ENCODE results near the gene COQ8A.
"Not testable (repeated sequence)": the region's sequence is repeated elsewhere in the genome, so short reads cannot be mapped to it uniquely, and the experiment has no call there.

Gene COQ8A

GRCh38 chr1:226985839-226986463 lies 45.9 kb downstream of the COQ8A start:
- DNase-seq (ENCODE audit: low read depth), result no peak

DNA sequence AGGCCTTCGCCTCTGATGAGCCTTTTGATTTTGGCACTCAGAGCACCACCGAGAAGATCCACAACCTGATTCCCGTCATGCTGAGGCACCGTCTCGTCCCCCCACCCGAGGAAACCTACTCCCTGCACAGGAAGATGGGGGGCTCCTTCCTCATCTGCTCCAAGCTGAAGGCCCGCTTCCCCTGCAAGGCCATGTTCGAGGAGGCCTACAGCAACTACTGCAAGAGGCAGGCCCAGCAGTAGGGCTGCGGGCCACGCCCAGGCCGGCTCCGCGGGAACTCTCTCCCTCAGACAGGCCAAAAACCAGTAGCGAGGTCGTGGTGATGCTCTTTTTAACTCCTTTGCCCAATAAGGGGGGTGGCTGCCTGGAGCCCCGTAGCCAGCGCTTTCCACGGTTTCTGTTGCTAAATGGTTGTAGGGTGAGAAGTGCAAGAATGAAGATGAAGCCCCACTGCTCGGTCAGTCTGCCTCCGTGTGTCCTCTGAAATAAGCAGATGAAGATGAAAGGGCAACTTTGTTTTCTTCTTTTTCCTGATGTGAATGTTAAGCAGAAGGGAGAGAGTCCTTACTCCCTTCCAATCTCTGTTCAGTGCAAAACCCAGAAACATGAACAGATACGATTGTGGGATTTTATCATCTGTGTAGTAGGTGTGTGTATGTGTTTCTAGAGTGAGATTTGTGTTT lies 46.5 kb downstream of the COQ8A start:
- no peak for DNase-seq (ENCODE audit: low read depth)

GRCh38 chr1:226987179-226987536 lies 47.1 kb downstream of the COQ8A start:
- DNase-seq (ENCODE audit: low read depth), result no peak

GRCh38 chr1:226987623-226988333 lies 47.7 kb downstream of the COQ8A start:
- no peak for DNase-seq (ENCODE audit: low read depth)

DNA sequence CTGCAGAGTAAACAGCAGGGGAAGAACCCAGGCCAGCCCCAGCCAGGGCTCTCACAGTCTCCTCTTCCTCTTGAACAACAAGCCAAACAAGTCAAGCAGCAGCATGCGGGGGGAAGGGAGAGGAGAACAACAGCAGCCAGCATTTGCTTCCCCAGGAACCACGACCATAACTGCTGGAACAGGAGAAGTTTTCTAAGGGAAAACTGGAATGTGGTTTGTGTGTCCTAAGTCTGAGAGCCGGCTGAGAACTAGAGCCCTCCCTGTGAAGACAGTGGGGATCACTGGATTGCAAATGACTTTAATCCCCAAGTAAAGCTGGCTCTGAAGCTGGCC lies 48.2 kb downstream of the COQ8A start:
- DNase-seq (ENCODE audit: low read depth), result no peak

- DNase-seq (ENCODE audit: low read depth), result no peak
Measured at GRCh38 chr1:226989085-226989920, 49.2 kb downstream of the COQ8A start.

DNA sequence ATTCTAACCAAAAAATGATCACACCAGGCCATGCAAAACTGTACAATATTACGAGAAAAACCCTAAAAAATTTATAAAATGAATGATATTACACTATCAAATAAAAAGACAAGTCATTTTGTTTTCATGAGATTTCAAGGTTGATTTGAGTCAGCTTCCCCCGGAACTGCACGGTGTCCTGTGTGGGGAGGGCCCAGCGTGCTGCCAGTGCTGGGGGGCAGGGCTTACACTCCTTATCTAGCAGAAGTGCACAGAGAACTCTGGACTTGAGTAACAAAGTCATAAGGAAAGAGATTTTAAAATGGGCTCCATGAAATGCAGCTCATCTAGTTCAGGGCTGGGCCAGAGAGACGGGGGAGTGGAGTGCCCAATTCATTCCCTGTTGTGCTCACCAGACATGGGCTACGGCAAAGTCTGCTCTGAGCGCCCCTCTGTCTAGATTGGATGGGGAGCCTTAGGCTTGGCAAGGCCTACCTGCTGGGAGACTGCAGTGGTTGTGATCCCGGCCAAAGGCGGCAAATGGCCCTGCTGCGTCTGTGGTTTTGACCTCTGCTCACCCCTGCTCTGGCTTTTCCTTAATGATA lies 50.1 kb downstream of the COQ8A start:
- DNase-seq (ENCODE audit: low read depth), result peak; percentile 24

DNA sequence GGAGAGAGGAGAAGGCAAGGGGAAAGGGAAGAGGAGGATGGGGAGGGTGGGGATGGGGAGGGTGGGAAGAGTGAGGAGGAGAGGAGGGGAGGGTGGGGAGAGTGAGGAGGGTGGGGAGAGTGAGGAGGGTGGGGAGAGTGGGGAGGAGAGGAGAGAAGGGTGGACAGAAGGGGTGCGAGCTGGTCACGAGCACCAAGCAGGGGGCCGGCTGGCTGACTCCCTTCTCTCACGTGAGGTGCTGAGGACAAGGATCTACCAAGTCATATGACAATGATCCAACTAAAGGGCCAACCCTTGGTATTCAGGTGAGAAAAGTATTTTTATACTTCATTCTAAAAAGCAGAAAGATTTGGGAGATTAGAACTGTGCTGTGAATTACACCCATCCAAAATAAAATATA lies 51.8 kb downstream of the COQ8A start:
- no peak for DNase-seq (ENCODE audit: low read depth)

DNA sequence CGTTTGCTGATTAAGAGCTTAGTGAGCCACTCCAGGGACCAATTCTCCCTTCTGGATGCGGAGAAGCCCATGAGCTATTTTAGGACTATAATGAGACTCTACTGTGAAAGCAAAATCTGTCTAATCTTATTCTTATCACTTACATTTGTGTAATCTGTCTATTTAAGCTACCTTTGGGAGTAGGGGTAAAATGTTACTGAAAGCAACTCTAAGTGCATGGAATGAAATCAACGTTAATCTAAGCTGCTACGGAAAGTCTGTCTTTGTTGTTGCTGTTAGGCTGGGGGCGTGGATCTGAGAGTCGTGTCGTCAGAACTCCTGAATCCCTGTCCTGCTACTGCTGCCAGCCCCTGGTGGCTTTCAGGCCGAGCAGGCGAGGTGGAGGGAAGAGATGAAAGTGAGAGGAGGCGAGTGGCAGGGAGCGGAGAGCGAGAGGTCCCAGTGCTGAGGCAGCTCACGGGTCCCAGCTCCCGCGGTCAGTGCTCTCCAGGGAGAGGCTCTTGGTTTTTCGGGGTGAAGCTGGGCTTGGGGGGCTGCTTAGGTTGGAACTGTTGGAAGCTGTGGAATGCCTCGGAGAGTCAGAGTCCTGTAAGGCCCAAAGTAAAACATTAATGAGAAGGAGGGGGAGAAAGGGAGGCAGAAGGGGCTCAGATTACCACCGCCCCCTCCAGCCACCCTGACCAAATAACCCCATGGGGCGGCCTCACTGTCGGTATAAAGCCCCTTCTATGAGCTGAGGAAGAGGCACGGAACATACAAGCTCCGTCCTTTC lies 53.9 kb downstream of the COQ8A start:
- DNase-seq (ENCODE audit: low read depth), result no peak

- no peak for DNase-seq (ENCODE audit: low read depth)
Measured at GRCh38 chr1:226994586-226995364, 54.7 kb downstream of the COQ8A start.

- DNase-seq (ENCODE audit: low read depth), result no peak
Measured at GRCh38 chr1:226995365-226996332, 55.6 kb downstream of the COQ8A start.

DNA sequence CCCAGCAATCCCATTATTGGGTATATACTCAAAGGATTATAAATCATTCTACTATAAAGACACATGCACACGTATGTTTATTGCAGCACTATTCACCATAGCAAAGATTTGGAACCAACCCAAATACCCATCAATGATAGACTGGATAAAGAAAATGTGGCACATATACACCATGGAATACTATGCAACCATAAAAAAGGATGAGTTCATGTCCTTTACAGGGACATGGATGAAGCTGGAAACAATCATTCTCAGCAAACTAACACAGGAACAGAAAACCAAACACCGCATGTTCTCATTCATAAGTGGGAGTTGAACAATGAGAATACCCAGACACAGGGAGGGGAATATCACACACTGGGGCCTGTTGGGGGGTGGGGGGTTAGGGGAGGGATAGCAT lies 59.5 kb downstream of the COQ8A start:
- DNase-seq (ENCODE audit: low read depth), result not testable (repeated sequence)

DNA sequence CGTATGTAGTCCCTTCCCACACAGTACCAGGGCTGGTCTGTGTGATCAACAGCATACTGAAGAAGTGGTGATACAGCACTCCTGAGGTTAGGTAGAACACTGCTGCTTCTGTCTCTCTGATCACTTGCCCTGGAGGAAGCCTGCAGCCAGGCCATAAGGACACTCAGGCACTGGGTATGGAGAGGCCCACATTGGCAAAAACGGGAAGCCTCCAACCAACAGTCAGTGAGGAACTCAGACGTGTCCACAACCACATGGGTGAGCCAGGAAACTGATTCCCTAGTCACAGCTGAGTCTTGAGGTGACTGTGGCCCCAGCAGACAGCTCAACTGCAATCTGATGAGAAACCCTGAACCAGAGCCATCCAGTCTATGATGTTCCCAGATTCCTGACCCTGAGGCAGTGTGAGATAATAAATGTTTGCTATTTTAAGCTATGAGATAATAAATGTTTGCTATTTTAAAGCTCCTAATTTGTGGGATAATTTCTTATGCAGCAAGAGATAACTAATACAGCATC lies 62.5 kb downstream of the COQ8A start:
- no peak for DNase-seq (ENCODE audit: low read depth)

- no peak for DNase-seq (ENCODE audit: low read depth)
Measured at GRCh38 chr1:227003165-227003564, 63.1 kb downstream of the COQ8A start.

- DNase-seq (ENCODE audit: low read depth), result no peak
Measured at GRCh38 chr1:227004796-227005195, 64.7 kb downstream of the COQ8A start.

DNA sequence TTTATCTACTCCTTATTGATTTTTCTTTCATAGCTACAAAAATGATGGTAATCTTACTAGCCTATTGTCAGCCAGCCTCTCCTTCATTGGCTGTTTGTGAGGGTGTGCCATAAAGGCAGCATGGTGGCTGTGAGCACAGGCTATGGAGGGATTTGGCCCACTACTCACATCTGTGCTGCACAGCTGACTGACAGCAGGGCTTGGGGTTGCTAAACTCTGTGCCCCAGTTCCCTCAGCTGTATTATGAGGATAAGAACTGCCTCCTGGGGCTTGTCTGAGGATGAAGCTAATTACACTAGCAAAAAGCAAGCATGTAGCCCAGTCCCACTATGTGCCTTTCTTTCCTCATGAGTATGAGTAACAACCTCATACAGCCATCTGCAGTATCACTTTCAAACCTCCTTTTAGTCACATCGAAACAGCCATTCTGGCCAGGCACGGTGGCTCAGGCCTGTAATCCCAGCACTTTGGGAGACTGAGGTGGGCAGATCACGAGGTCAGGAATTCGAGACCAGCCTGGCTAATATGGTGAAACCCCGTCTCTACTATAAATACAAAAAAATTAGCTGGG lies 66.2 kb downstream of the COQ8A start:
- no peak for DNase-seq (ENCODE audit: low read depth)

DNA sequence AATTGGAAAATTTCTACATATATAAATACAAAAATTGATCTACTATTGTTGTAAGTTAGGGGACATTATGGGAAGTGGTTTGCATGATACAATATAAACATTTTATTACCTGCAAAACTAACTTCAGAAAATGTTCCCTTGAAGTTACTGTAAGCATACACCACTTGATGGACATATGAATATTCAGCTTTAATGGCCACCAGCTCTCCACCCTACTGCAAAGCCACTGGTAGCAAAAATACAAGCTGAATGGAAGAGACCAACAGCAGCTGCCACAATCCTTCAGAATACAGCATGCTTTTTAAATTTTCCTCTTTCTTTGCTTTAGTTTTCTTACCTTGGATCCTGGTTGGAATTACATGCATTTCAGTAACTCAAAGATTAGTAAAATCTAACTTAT lies 69.8 kb downstream of the COQ8A start:
- DNase-seq (ENCODE audit: low read depth), result no peak

DNA sequence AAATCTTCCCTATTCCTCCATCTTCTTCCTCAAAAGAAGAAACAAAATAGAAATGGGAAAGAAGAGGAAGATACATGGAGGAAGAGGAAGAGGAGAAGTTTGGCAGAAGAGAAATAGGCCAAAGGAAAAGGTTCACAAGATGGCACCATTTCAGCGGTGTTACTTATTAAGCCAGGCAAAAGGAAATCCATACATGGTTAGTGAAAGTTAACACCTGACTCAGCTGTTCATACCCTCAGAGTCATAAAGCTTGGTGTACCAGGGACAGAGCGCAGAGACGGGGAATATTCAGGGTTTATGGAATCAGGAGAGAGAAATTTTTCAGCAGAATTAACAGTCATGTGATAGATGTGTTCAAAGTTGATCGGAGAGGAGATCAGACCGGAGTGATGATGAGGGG lies 70.6 kb downstream of the COQ8A start:
- DNase-seq (ENCODE audit: low read depth), result no peak

- DNase-seq (ENCODE audit: low read depth), result no peak
Measured at GRCh38 chr1:227016990-227017389, 76.9 kb downstream of the COQ8A start.
